Pancreas (tissue), 10 donors: ENCODE data around the gene DPP4. TPM values are rescaled to one million over a fixed set of nuclear protein-coding genes. Genes with fewer than 3 reads are reported as not detected.

Experiments used
- ATAC-seq, 4 donors: fragments of 200-7000 bp; cut with Tn5 transposase; one replicate each; pipeline versions ENCODE4 v1.8.0 to v1.9.1; 2020; ENCODE audit warnings: mild to moderate bottlenecking in 4 of 4, moderate library complexity in 4 of 4
- DNase-seq, 6 donors: peaks; one replicate each; pipeline ENCODE4 v3.0.0-alpha.2; 2020
- FAIRE-seq: peaks from 2 replicates; lab custom pipeline; 2012; peaks lifted over from hg19 to GRCh38; lab: Jason Lieb, UNC
- H3K27ac ChIP-seq, 4 donors: fragments of 200-600 bp; sonication (generic); 1 replicate in 3 of 4; 2 replicates in 1 of 4; pipeline versions ENCODE4 v1.5.0 to v1.8.0; 2020
- H3K27me3 ChIP-seq, 4 donors: fragments of 200-600 bp; one replicate each; pipeline ENCODE4 v1.8.0; 2021
- H3K36me3 ChIP-seq, 3 donors: fragments of 200-600 bp; sonication (generic) in 1 of 3; one replicate each; pipeline versions ENCODE4 v1.5.0 to v1.8.0; 2020 to 2021
- H3K4me1 ChIP-seq, 3 donors: fragments of 200-600 bp; one replicate each; pipeline ENCODE4 v1.8.0; 2021
- H3K4me3 ChIP-seq, 4 donors: fragments of 200-600 bp; sonication (generic) in 2 of 4; one replicate each; pipeline versions ENCODE4 v1.5.0 to v1.8.0; 2020 to 2021
- H3K9me3 ChIP-seq, 4 donors: fragments of 200-600 bp; one replicate each; pipeline ENCODE4 v1.8.0; 2021
- CTCF ChIP-seq, 4 donors: fragments of 200-600 bp; sonication (generic) in 3 of 4; IDR thresholded peaks; one replicate each; pipeline versions ENCODE4 v1.5.0 to v1.8.0; 2021; ENCODE audit warnings: antibody characterized with exemption in 4 of 4
- WGBS, 2 donors: extraction: QIAGEN DNeasy Blood & Tissue Kit; methylation state at CpG; one replicate each; pipeline ENCODE4 v1.1.7; 2013; 5-methylcytosine and 5-hydroxymethylcytosine counted together
- intact Hi-C, 3 donors: fragments of 100-400 bp; cut with DNase I; formaldehyde crosslinking; loops; one replicate each; pipeline versions ENCODE4 v1.11.1 to v1.14.2; 2022
- polyA plus RNA-seq, 2 donors: library from polyadenylated mRNA; stranded (reverse); fragments of 200-250 nt; gene quantifications; one replicate each; pipeline ENCODE4 v1.2.3, GENCODE V29; 2013
- total RNA-seq, 6 donors: library from RNA; stranded (reverse); fragmentation: NEBNext Ultra II Directional in 4 of 6; extraction: Animal tissue kit (Norgen Biotek cat#: 25700) in 4 of 6; gene quantifications; one replicate each; pipeline versions ENCODE4 v1.2.1 to v1.2.4, GENCODE V29; 2021 to 2023
- donor health status: healthy with polysubstance abuse.
- donor health status: DM: no; HTN: no; CAD: no; lungs with moderate emphysema.
- donor health status: DM: no; HTN: no; CAD: no.
- donor health status: control.
- donor health status: control.
- donor health status: Bipolar disorder and iron deficiency.
- donor health status: DM: yes; HTN: yes; CAD: no.
- donor health status: DM: no; HTN: no; CAD: no.
- donor health status: DM: no; HTN: no; CAD: no.
- donor health status: DM: yes; HTN: yes; CAD: no.

DPP4 gene
- total and polyA plus RNA-seq, 8 donors: 0.98 to 6.4 (median 2.4) TPM

- no peak overlapping the region for H3K4me3 ChIP-seq
- WGBS, 2 donors: 90 to 92% methylated on average over 4 of the region's 4 CpGs
Observed at GRCh38 chr2:162028511-162028910, 45.5 kb downstream of the DPP4 start.

GRCh38 chr2:162025121-162025911 is 48.7 kb downstream of the DPP4 start:
- Histone ChIP-seq H3K27me3 (no peaks in the 10 kb centered on the region), H3K4me1 (peaks cover 0 to 10% (median 10%) of the 10 kb centered on the region in 3 donors), H3K4me3 (no peak overlapping the region), H3K9me3 (no peaks in the 10 kb centered on the region), H3K36me3 (no peaks in the 10 kb centered on the region), H3K27ac (no peak overlapping the region)
- DNase-seq: no peak
- no peak for FAIRE-seq
- 76 to 81% methylated on average over 6 of the region's 6 CpGs for WGBS, 2 donors
- intact Hi-C loops: no loop called here
- no peak for TF ChIP-seq CTCF (IDR thresholded peaks at IDR 0.05)
- ATAC-seq: no peak

More at GRCh38 chr2:162028511-162028910, 45.5 kb downstream of the DPP4 start:
- Histone ChIP-seq H3K27me3 (no peaks in the 10 kb centered on the region), H3K27ac (no peak overlapping the region), H3K9me3 (no peaks in the 10 kb centered on the region), H3K4me1 (no peaks in the 10 kb centered on the region), H3K36me3 (no peaks in the 10 kb centered on the region)
- ATAC-seq (no peak), FAIRE-seq (no peak), DNase-seq (no peak)
- no peak for TF ChIP-seq CTCF (IDR thresholded peaks at IDR 0.05)
- intact Hi-C loops: no loop called here

- H3K36me3 ChIP-seq: no peaks in the 10 kb centered on the region
- H3K27ac ChIP-seq: peak overlapping the region in 1 of 4 donors; percentile 46
- FAIRE-seq (no peak), ATAC-seq (peak; percentile 85 to 95 (median 90)), DNase-seq (peak in 3 of 6 donors; percentile 28 to 46 (median 46))
- H3K9me3 ChIP-seq: no peaks in the 10 kb centered on the region
- TF ChIP-seq CTCF (IDR thresholded peaks at IDR 0.05): no peak
- H3K27me3 ChIP-seq: no peaks in the 10 kb centered on the region
- intact Hi-C loops: no loop called here
- 14 to 19% methylated on average over 3 of the region's 3 CpGs for WGBS, 2 donors
- H3K4me1 ChIP-seq: peaks cover 0 to 10% (median 10%) of the 10 kb centered on the region in 3 donors
- H3K4me3 ChIP-seq: no peak overlapping the region
Observed at GRCh38 chr2:162022290-162022945, 51.6 kb downstream of the DPP4 start.

- DNase-seq (no peak), FAIRE-seq (no peak), ATAC-seq (no peak)
- Histone ChIP-seq H3K4me1 (peaks cover 0 to 10% (median 10%) of the 10 kb centered on the region in 3 donors), H3K27ac (peak overlapping the region in 1 of 4 donors; percentile 46), H3K9me3 (no peaks in the 10 kb centered on the region), H3K27me3 (no peaks in the 10 kb centered on the region), H3K4me3 (no peak overlapping the region), H3K36me3 (no peaks in the 10 kb centered on the region)
- 57 to 65% methylated on average over 7 of the region's 7 CpGs for WGBS, 2 donors
- no peak for TF ChIP-seq CTCF (IDR thresholded peaks at IDR 0.05)
- intact Hi-C loops: no loop called here
Observed at GRCh38 chr2:162021516-162022058, 52.4 kb downstream of the DPP4 start.
